A549 (cell line): ENCODE data around the gene PRKG1. TPM values are rescaled to one million over a fixed set of nuclear protein-coding genes. Genes with fewer than 3 reads are reported as not detected.

Experiments used
- ATAC-seq, 2 experiments: fragments of 200-7000 bp in 1 of 2; fragments of >200 bp in 1 of 2; cut with Nextera tagmentation in 1 of 2; cut with Tn5 transposase in 1 of 2; 3 replicates each; pipeline versions ENCODE4 v1.8.0 to v1.9.1; 2018 to 2020; ENCODE audit warnings: mild to moderate bottlenecking in 1 of 2, moderate library complexity in 1 of 2
- CTCF ChIA-PET: fragments of 300-600 bp; sonication (Branson Sonifier 250); formaldehyde crosslinking; extraction: SDS; loops from one replicate; lab custom pipeline; 2021; ENCODE audit warnings: antibody characterized with exemption, inconsistent platforms; lab: Yijun Ruan, JAX
- POLR2A ChIA-PET: fragments of 350-600 bp; formaldehyde crosslinking; extraction: SDS; loops from one replicate; lab custom pipeline; 2021; ENCODE audit warnings: antibody characterized with exemption, inconsistent platforms; lab: Yijun Ruan, JAX
- DNase-seq, 2 experiments: peaks; one replicate each; pipeline versions ENCODE4 v3.0.0 to v3.0.0-alpha.2; 2011 to 2016; ENCODE audit warnings: low read depth in 1 of 2, low spot score in 1 of 2
- FAIRE-seq: peaks from 2 replicates; lab custom pipeline; 2011; peaks lifted over from hg19 to GRCh38; lab: Jason Lieb, UNC
- H3K27ac ChIP-seq, 2 experiments: fragments of >200 bp; sonication (Bioruptor Twin); formaldehyde crosslinking; 3 replicates each; pipeline ENCODE4 v1.5.1; 2016 to 2017
- H3K4me1 ChIP-seq: fragments of >200 bp; sonication (Bioruptor Twin); formaldehyde crosslinking; 3 replicates; pipeline ENCODE4 v1.6.1; 2016
- H3K4me2 ChIP-seq: fragments of >200 bp; sonication (Bioruptor Twin); formaldehyde crosslinking; 3 replicates; pipeline ENCODE4 v1.6.1; 2016
- H3K4me3 ChIP-seq: fragments of >200 bp; sonication (Bioruptor Twin); formaldehyde crosslinking; 3 replicates; pipeline ENCODE4 v1.5.1; 2016
- H3K9me3 ChIP-seq: fragments of >200 bp; sonication (Bioruptor Twin); formaldehyde crosslinking; 3 replicates; pipeline ENCODE4 v1.6.1; 2016
- BCL3 ChIP-seq: fragments of >200 bp; sonication (Bioruptor Twin); formaldehyde crosslinking; IDR thresholded peaks from 3 replicates; pipeline ENCODE4 v1.6.1; 2016
- BHLHE40 ChIP-seq: IDR thresholded peaks from 2 replicates; pipeline ENCODE4 v1.6.1; 2012; ENCODE audit warnings: low read depth, low read length, inconsistent platforms
- CBX8 ChIP-seq: fragments of 200-600 bp; sonication (generic); IDR thresholded peaks from 2 replicates; pipeline ENCODE4 v1.6.1; 2016
- CEBPB ChIP-seq, 2 experiments: fragments of >200 bp in 1 of 2; sonication (Bioruptor Twin) in 1 of 2; formaldehyde crosslinking in 1 of 2; IDR thresholded peaks; 2 replicates each; pipeline ENCODE4 v1.6.1; 2012 to 2016
- CHD4 ChIP-seq: fragments of 200-600 bp; sonication (generic); IDR thresholded peaks from 2 replicates; pipeline ENCODE4 v1.6.1; 2016; ENCODE audit warnings: antibody characterized with exemption, mild to moderate bottlenecking, borderline replicate concordance
- CTCF ChIP-seq: fragments of >200 bp; sonication (Bioruptor Twin); formaldehyde crosslinking; IDR thresholded peaks from 3 replicates; pipeline ENCODE4 v1.5.1; 2016
- E2F6 ChIP-seq: IDR thresholded peaks from 2 replicates; pipeline ENCODE4 v1.6.1; 2012; ENCODE audit warnings: low read depth, borderline replicate concordance
- EHF ChIP-seq: fragments of 250-450 bp; sonication (Bioruptor Pico); IDR thresholded peaks from 2 replicates; pipeline ENCODE4 v1.5.0; 2020; ENCODE audit warnings: mild to moderate bottlenecking
- EHMT2 ChIP-seq: fragments of 200-600 bp; sonication (generic); IDR thresholded peaks from 2 replicates; pipeline ENCODE4 v1.6.1; 2016; ENCODE audit warnings: antibody characterized with exemption, low read depth, mild to moderate bottlenecking, moderate library complexity
- EP300 ChIP-seq, 2 experiments: fragments of >200 bp; sonication (Bioruptor Twin); formaldehyde crosslinking; IDR thresholded peaks; 2 replicates in 1 of 2; 3 replicates in 1 of 2; pipeline ENCODE4 v1.6.1; 2016 to 2017
- ESRRA ChIP-seq: fragments of 150-350 bp; IDR thresholded peaks from 2 replicates; pipeline ENCODE4 v1.6.1; 2014; ENCODE audit warnings: mild to moderate bottlenecking, low read length, borderline replicate concordance
- FOSL2 ChIP-seq, 2 experiments: fragments of 450-650 bp in 1 of 2; fragments of >200 bp in 1 of 2; sonication (Bioruptor Twin) in 1 of 2; formaldehyde crosslinking; IDR thresholded peaks; 2 replicates each; pipeline versions ENCODE4 v1.5.0 to v1.6.1; 2016 to 2020; ENCODE audit warnings: mild to moderate bottlenecking in 1 of 2, moderate library complexity in 1 of 2
- HEYL ChIP-seq: fragments of 250-450 bp; sonication (Bioruptor Pico); IDR thresholded peaks from 2 replicates; pipeline ENCODE4 v1.8.0; 2021; ENCODE audit warnings: mild to moderate bottlenecking, moderate library complexity
- HOXB13 ChIP-seq: fragments of 250-450 bp; sonication (Bioruptor Pico); IDR thresholded peaks from 2 replicates; pipeline ENCODE4 v1.5.0; 2020; ENCODE audit warnings: low read depth, mild to moderate bottlenecking, moderate library complexity
- HOXB5 ChIP-seq: fragments of 250-450 bp; sonication (Bioruptor Pico); IDR thresholded peaks from 2 replicates; pipeline ENCODE4 v1.5.0; 2020; ENCODE audit warnings: mild to moderate bottlenecking, moderate library complexity
- JUNB ChIP-seq: fragments of >200 bp; sonication (Bioruptor Twin); formaldehyde crosslinking; IDR thresholded peaks from 2 replicates; pipeline ENCODE4 v1.6.1; 2016
- KDM1A ChIP-seq: fragments of 200-600 bp; sonication (generic); IDR thresholded peaks from 2 replicates; pipeline ENCODE4 v1.6.1; 2016; ENCODE audit warnings: low read depth, mild to moderate bottlenecking
- KDM5A ChIP-seq: fragments of 200-600 bp; sonication (generic); IDR thresholded peaks from 2 replicates; pipeline ENCODE4 v1.6.1; 2016; ENCODE audit warnings: antibody characterized with exemption, mild to moderate bottlenecking
- MAZ ChIP-seq: fragments of 150-350 bp; IDR thresholded peaks from 2 replicates; pipeline ENCODE4 v1.6.1; 2014; ENCODE audit warnings: antibody characterized with exemption, low read depth, low read length, borderline replicate concordance
- NFE2L2 ChIP-seq: fragments of 150-350 bp; conservative IDR thresholded peaks from 2 replicates; pipeline ENCODE4 v1.6.1; 2014; ENCODE audit warnings: low read length
- NPAS2 ChIP-seq: fragments of 250-450 bp; sonication (Bioruptor Pico); IDR thresholded peaks from 2 replicates; pipeline ENCODE4 v1.8.0; 2022; ENCODE audit warnings: mild to moderate bottlenecking, moderate library complexity, borderline replicate concordance
- PBX3 ChIP-seq: IDR thresholded peaks from 2 replicates; pipeline ENCODE4 v1.6.1; 2012
- RCOR1 ChIP-seq: fragments of 150-350 bp; IDR thresholded peaks from 2 replicates; pipeline ENCODE4 v1.6.1; 2014; ENCODE audit warnings: antibody characterized with exemption, low read length, low read depth
- USF2 ChIP-seq: fragments of 450-650 bp; IDR thresholded peaks from 2 replicates; pipeline ENCODE4 v1.6.1; 2014; ENCODE audit warnings: antibody characterized with exemption
- ZFP36 ChIP-seq: fragments of 450-650 bp; IDR thresholded peaks from 2 replicates; pipeline ENCODE4 v1.6.1; 2014; ENCODE audit warnings: borderline replicate concordance; ENCODE audit not compliant: partially characterized antibody
- ZNF302 ChIP-seq: fragments of 250-450 bp; sonication (Bioruptor Pico); IDR thresholded peaks from 2 replicates; pipeline ENCODE4 v1.9.0; 2021; ENCODE audit warnings: inconsistent platforms, mild to moderate bottlenecking, moderate library complexity
- ZSCAN20 ChIP-seq: fragments of 250-450 bp; sonication (Bioruptor Pico); IDR thresholded peaks from 2 replicates; pipeline ENCODE4 v1.8.0; 2022; ENCODE audit warnings: mild to moderate bottlenecking, moderate library complexity
- WGBS: methylation state at CpG from one replicate; pipeline ENCODE4 v1.1.6; 2017; ENCODE audit errors: missing lambda C conversion rate; 5-methylcytosine and 5-hydroxymethylcytosine counted together
- polyA plus RNA-seq, 4 experiments: library from polyadenylated mRNA; depleted of rRNA in 3 of 4; stranded (reverse); fragments of >200 nt; fragmentation: RNase III in 1 of 4; extraction: RNeasy Plus Mini Kit Qiagen cat#74134 plus additional on column Dnase treatment in 1 of 4; gene quantifications; 2 replicates in 3 of 4; 3 replicates in 1 of 4; pipeline ENCODE4 v1.2.3, GENCODE V29; 2011 to 2017

PRKG1 gene
- polyA plus RNA-seq, 2 of the 4 experiments (the other 2 are of a cell fraction), result not detected

GRCh38 chr10:51113007-51113406, 38.7 kb downstream of the PRKG1 start:
- TF ChIP-seq ZSCAN20 (no peak), JUNB (no peak), HOXB5 (CRISPR knock-in tag) (no peak), NPAS2 (CRISPR knock-in tag) (no peak), FOSL2 (IDR thresholded peaks at IDR 0.05) (no peak), FOSL2 (CRISPR knock-in tag; IDR thresholded peaks at IDR 0.05) (no peak), ZNF302 (CRISPR knock-in tag) (no peak), E2F6 (no peak), KDM5A (no peak), KDM1A (no peak), PBX3 (no peak), HEYL (CRISPR knock-in tag) (no peak), MAZ (no peak), BCL3 (no peak), CTCF (no peak), EP300 (IDR thresholded peaks at IDR 0.05) (no peak), CHD4 (no peak), NFE2L2 (no peak), EHF (CRISPR knock-in tag) (no peak), BHLHE40 (no peak), HOXB13 (CRISPR knock-in tag) (no peak)
- no peak for FAIRE-seq
- DNase-seq, result no peak
- H3K27ac ChIP-seq, result no peak overlapping the region
- H3K9me3 ChIP-seq, result no peaks in the 10 kb centered on the region
- no peaks in the 10 kb centered on the region; the same call in 2 of the 3 replicates for H3K4me1 ChIP-seq
- no peak overlapping the region for H3K4me3 ChIP-seq
- WGBS, result 0% methylated on average over 1 of the region's 1 CpG
- H3K4me2 ChIP-seq, result no peak overlapping the region
- no peak for ATAC-seq
- CTCF ChIA-PET, result no interaction called here
- POLR2A ChIA-PET, result no interaction called here

GRCh38 chr10:51117053-51117660, 42.9 kb downstream of the PRKG1 start:
- FAIRE-seq (no peak), DNase-seq (no peak), ATAC-seq (no peak)
- ChIA-PET POLR2A (no interaction called here), CTCF (no interaction called here)
- no peak overlapping the region for H3K4me3 ChIP-seq
- H3K27ac ChIP-seq, result no peak overlapping the region
- no peak overlapping the region for H3K4me2 ChIP-seq
- H3K9me3 ChIP-seq, result no peaks in the 10 kb centered on the region
- no peak for TF ChIP-seq EHMT2
- no peak for TF ChIP-seq EP300 (IDR thresholded peaks at IDR 0.05)
- no peak for TF ChIP-seq ZFP36
- no peak for TF ChIP-seq HOXB5 (CRISPR knock-in tag)
- TF ChIP-seq ESRRA, result no peak
- no peak for TF ChIP-seq USF2
- TF ChIP-seq CBX8, result no peak
- TF ChIP-seq RCOR1, result no peak
- TF ChIP-seq CEBPB (IDR thresholded peaks at IDR 0.05), result no peak
- 13% methylated on average over 3 of the region's 3 CpGs for WGBS
- no peaks in the 10 kb centered on the region for H3K4me1 ChIP-seq
